CD14-positive monocyte (primary cell): ENCODE data around the gene CALM1. TPM values are rescaled to one million over a fixed set of nuclear protein-coding genes. Genes with fewer than 3 reads are reported as not detected.

ENCODE experiments used
- DNase-seq, 3 donors: peaks; one replicate each; pipeline ENCODE4 v3.0.0-alpha.2; 2011 to 2022
- H2AFZ ChIP-seq: 2 replicates; pipeline ENCODE4 v1.6.0; 2012; ENCODE audit warnings: mild to moderate bottlenecking, low read depth, low read length, inconsistent platforms; ENCODE audit not compliant: insufficient read depth, poor library complexity, severe bottlenecking
- H3K27ac ChIP-seq, 2 donors: 1 replicate in 1 of 2; 2 replicates in 1 of 2; pipeline ENCODE4 v1.5.1; 2012 to 2013; ENCODE audit warnings: low read length in 2 of 2, control low read depth in 1 of 2, inconsistent platforms in 1 of 2, low read depth in 1 of 2, mild to moderate bottlenecking in 1 of 2
- H3K27me3 ChIP-seq, 2 donors: one replicate each; pipeline versions ENCODE4 v1.6.0 to v1.6.1; 2011 to 2013; ENCODE audit warnings: low read length in 2 of 2; ENCODE audit not compliant: control insufficient read depth in 2 of 2, insufficient read depth in 2 of 2
- H3K36me3 ChIP-seq, 2 donors: replicated peaks in 1 of 2; 1 replicate in 1 of 2; 2 replicates in 1 of 2; pipeline versions ENCODE4 v1.5.1 to v1.6.1; 2012 to 2013; ENCODE audit warnings: low read length in 2 of 2, control low read depth in 1 of 2, inconsistent platforms in 1 of 2, mild to moderate bottlenecking in 1 of 2; ENCODE audit not compliant: insufficient read depth in 2 of 2, control insufficient read depth in 1 of 2
- H3K4me1 ChIP-seq, 2 donors: 1 replicate in 1 of 2; 2 replicates in 1 of 2; pipeline versions ENCODE4 v1.5.1 to v1.6.1; 2012 to 2013; ENCODE audit warnings: low read length in 2 of 2, control low read depth in 1 of 2, inconsistent platforms in 1 of 2, mild to moderate bottlenecking in 1 of 2, moderate library complexity in 1 of 2; ENCODE audit not compliant: insufficient read depth in 2 of 2, control insufficient read depth in 1 of 2
- H3K4me2 ChIP-seq: replicated peaks from 2 replicates; pipeline ENCODE3; 2012; ENCODE audit warnings: low read length, moderate library complexity, mild to moderate bottlenecking; ENCODE audit not compliant: poor library complexity, severe bottlenecking; ENCODE audit errors: extremely low read depth
- H3K4me3 ChIP-seq, 3 experiments: fragments of 200-600 bp in 1 of 3; sonication (generic) in 1 of 3; replicated peaks in 1 of 3; 1 replicate in 2 of 3; 2 replicates in 1 of 3; pipeline ENCODE4 v1.5.1; 2011 to 2013; ENCODE audit warnings: low read length in 3 of 3, mild to moderate bottlenecking in 3 of 3, control low read depth in 2 of 3, low read depth in 2 of 3, inconsistent platforms in 1 of 3, moderate library complexity in 1 of 3
- H3K79me2 ChIP-seq: 2 replicates; pipeline ENCODE4 v1.6.0; 2012; ENCODE audit warnings: mild to moderate bottlenecking, control low read depth, inconsistent platforms, low read length, moderate library complexity; ENCODE audit not compliant: insufficient read depth
- H3K9ac ChIP-seq: 2 replicates; pipeline ENCODE4 v1.6.0; 2017; ENCODE audit warnings: low read length, mild to moderate bottlenecking; ENCODE audit not compliant: insufficient read depth, poor library complexity, severe bottlenecking
- H3K9me3 ChIP-seq, 2 donors: replicated peaks in 1 of 2; 1 replicate in 1 of 2; 2 replicates in 1 of 2; pipeline versions ENCODE4 v1.5.1 to v1.6.1; 2012 to 2013; ENCODE audit warnings: low read length in 2 of 2, control low read depth in 1 of 2; ENCODE audit not compliant: control insufficient read depth in 1 of 2, insufficient read depth in 1 of 2
- H4K20me1 ChIP-seq: 2 replicates; pipeline ENCODE4 v1.6.0; 2012; ENCODE audit warnings: mild to moderate bottlenecking, low read length, control low read depth, moderate library complexity; ENCODE audit not compliant: insufficient read depth
- H3K27ac Mint-ChIP-seq, 7 donors: one replicate each; pipeline ENCODE4 v1.8.0; 2020; ENCODE audit warnings: mild to moderate bottlenecking in 7 of 7, mixed read lengths in 7 of 7, moderate library complexity in 6 of 7, inconsistent platforms in 2 of 7
- H3K27me3 Mint-ChIP-seq, 3 donors: one replicate each; pipeline ENCODE4 v1.8.0; 2021 to 2022; ENCODE audit warnings: low read depth in 3 of 3, mild to moderate bottlenecking in 3 of 3, mixed read lengths in 3 of 3, moderate library complexity in 3 of 3, inconsistent platforms in 1 of 3
- H3K36me3 Mint-ChIP-seq, 2 donors: one replicate each; pipeline ENCODE4 v1.8.0; 2020; ENCODE audit warnings: mixed read lengths in 2 of 2, inconsistent platforms in 1 of 2, mild to moderate bottlenecking in 1 of 2
- H3K4me1 Mint-ChIP-seq: one replicate; pipeline ENCODE4 v1.8.0; 2020; ENCODE audit warnings: mild to moderate bottlenecking, mixed read lengths
- H3K4me3 Mint-ChIP-seq, 2 donors: one replicate each; pipeline ENCODE4 v1.8.0; 2020; ENCODE audit warnings: mild to moderate bottlenecking in 2 of 2, mixed read lengths in 2 of 2, moderate library complexity in 1 of 2
- H3K9me3 Mint-ChIP-seq, 7 donors: one replicate each; pipeline ENCODE4 v1.8.0; 2020 to 2022; ENCODE audit warnings: mixed read lengths in 7 of 7, mild to moderate bottlenecking in 6 of 7, moderate library complexity in 6 of 7, inconsistent platforms in 2 of 7
- CTCF ChIP-seq: fragments of 200-600 bp; IDR thresholded peaks from one replicate; pipeline ENCODE4 v1.8.0; 2022; ENCODE audit warnings: antibody characterized with exemption, mild to moderate bottlenecking
- WGBS: methylation state at CpG from one replicate; pipeline ENCODE4 v1.1.5; 2013; ENCODE audit warnings: missing lambda C conversion rate; ENCODE audit not compliant: insufficient coverage; 5-methylcytosine and 5-hydroxymethylcytosine counted together
- intact Hi-C, 2 donors: fragments of 100-400 bp; cut with micrococcal nuclease; formaldehyde crosslinking; loops; one replicate each; pipeline versions ENCODE4 v1.15.0 to v1.15.1; 2023
- polyA plus RNA-seq, 3 donors: library from polyadenylated mRNA; depleted of rRNA in 1 of 3; unstranded in 2 of 3; stranded (reverse) in 1 of 3; fragments of 300-500 nt in 2 of 3; fragments of >200 nt in 1 of 3; fragmentation: Illumina TruSeq in 2 of 3; gene quantifications; 1 replicate in 2 of 3; 2 replicates in 1 of 3; pipeline ENCODE4 v1.2.3, GENCODE V29; 2012 to 2021

Gene CALM1
- polyA plus RNA-seq, 3 donors = 277 to 912 (median 906) TPM

GRCh38 chr14:90419200-90419599 is 22.4 kb downstream of the CALM1 start:
- Mint-ChIP-seq H3K36me3 (no peaks in the 10 kb centered on the region), H3K4me1 (peaks cover 3% of the 10 kb centered on the region), H3K9me3 (peaks cover 0 to 8% (median 3%) of the 10 kb centered on the region in 7 donors), H3K4me3 (no peak overlapping the region), H3K27ac (peak overlapping the region in 1 of 7 donors; percentile 62), H3K27me3 (peaks cover 0 to 3% (median 0%) of the 10 kb centered on the region in 3 donors)
- H3K27ac ChIP-seq = no peak overlapping the region
- intact Hi-C loops = no loop called here
- TF ChIP-seq CTCF = no peak
- WGBS = 55% methylated on average over 6 of the region's 12 CpGs
- no peaks in the 10 kb centered on the region for H3K79me2 ChIP-seq
- no peaks in the 10 kb centered on the region for H3K9me3 ChIP-seq
- no peak for DNase-seq
- no peak overlapping the region for H3K4me3 ChIP-seq
- no peaks in the 10 kb centered on the region for H3K4me1 ChIP-seq
- no peak overlapping the region for H3K4me2 ChIP-seq
- no peaks in the 10 kb centered on the region for H3K27me3 ChIP-seq
- H3K9ac ChIP-seq = no peak overlapping the region
- no peaks in the 10 kb centered on the region for H3K36me3 ChIP-seq
- no peaks in the 10 kb centered on the region for H4K20me1 ChIP-seq
- H2AFZ ChIP-seq = no peak overlapping the region

- Histone ChIP-seq H3K27me3 (no peaks in the 10 kb centered on the region), H3K36me3 (no peaks in the 10 kb centered on the region), H4K20me1 (no peaks in the 10 kb centered on the region), H3K4me1 (no peaks in the 10 kb centered on the region), H3K4me2 (no peak overlapping the region), H3K79me2 (no peaks in the 10 kb centered on the region), H3K9me3 (no peaks in the 10 kb centered on the region), H3K27ac (no peak overlapping the region), H2AFZ (no peak overlapping the region), H3K9ac (no peak overlapping the region), H3K4me3 (no peak overlapping the region)
- WGBS = 98% methylated on average over 4 of the region's 7 CpGs
- no peak for DNase-seq
- H3K4me3 Mint-ChIP-seq = no peak overlapping the region
- intact Hi-C loops = no loop called here
- H3K27me3 Mint-ChIP-seq = peaks cover 0 to 2% (median 0%) of the 10 kb centered on the region in 3 donors
- H3K27ac Mint-ChIP-seq = no peak overlapping the region
- no peaks in the 10 kb centered on the region for H3K36me3 Mint-ChIP-seq
- no peak for TF ChIP-seq CTCF
- peaks cover 0 to 8% (median 3%) of the 10 kb centered on the region in 7 donors for H3K9me3 Mint-ChIP-seq
- peaks cover 3% of the 10 kb centered on the region for H3K4me1 Mint-ChIP-seq
These were observed 24.3 kb downstream of the CALM1 start for GRCh38 chr14:90421001-90421631.
